H54 (cell line): ENCODE results near the gene MESP2.
A peak's percentile ranks its signal among the peaks of the same experiment; 100 is the strongest.

Experiments
- DNase-seq: peaks from one replicate; pipeline ENCODE4 v3.0.0; 2011; ENCODE audit warnings: low spot score, mixed read lengths; ENCODE audit not compliant: insufficient read length
- FAIRE-seq: peaks from 3 replicates; lab custom pipeline; 2011; peaks lifted over from hg19 to GRCh38; lab: Jason Lieb, UNC
- POLR2A ChIP-seq: IDR thresholded peaks from 2 replicates; pipeline ENCODE4 v1.6.1; 2011; ENCODE audit warnings: low read depth, mild to moderate bottlenecking, low read length

MESP2 gene, protein sequence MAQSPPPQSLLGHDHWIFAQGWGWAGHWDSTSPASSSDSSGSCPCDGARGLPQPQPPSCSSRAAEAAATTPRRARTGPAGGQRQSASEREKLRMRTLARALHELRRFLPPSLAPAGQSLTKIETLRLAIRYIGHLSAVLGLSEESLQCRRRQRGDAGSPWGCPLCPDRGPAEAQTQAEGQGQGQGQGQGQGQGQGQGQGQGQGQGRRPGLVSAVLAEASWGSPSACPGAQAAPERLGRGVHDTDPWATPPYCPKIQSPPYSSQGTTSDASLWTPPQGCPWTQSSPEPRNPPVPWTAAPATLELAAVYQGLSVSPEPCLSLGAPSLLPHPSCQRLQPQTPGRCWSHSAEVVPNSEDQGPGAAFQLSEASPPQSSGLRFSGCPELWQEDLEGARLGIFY

DNA sequence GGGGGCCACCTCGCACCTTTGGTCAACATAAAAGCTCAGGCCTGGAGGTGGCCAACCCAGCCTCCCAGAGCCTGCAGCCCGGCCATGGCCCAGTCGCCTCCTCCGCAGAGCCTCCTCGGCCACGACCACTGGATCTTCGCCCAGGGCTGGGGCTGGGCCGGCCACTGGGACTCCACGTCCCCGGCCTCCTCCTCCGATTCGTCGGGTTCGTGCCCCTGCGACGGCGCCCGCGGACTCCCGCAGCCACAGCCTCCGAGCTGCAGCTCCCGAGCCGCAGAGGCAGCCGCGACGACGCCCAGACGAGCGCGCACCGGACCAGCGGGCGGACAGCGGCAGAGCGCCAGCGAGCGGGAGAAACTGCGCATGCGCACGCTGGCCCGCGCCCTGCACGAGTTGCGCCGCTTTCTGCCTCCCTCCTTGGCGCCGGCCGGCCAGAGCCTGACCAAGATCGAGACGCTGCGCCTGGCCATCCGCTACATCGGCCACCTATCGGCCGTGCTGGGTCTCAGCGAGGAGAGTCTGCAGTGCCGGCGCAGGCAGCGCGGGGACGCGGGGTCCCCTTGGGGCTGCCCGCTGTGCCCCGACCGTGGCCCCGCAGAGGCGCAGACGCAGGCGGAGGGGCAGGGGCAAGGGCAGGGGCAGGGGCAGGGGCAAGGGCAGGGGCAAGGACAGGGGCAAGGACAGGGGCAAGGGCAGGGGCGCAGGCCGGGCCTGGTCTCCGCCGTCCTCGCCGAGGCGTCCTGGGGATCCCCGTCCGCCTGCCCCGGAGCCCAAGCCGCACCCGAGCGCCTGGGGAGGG is at the start of gene MESP2:
Gene MESP2 (plus strand): TSS at position 59 of the 799 bp plus-strand sequence. CDS start 26 bp downstream, at position 85.
- DNase-seq (no peak), FAIRE-seq (no peak)
- no peak for TF ChIP-seq POLR2A

DNA sequence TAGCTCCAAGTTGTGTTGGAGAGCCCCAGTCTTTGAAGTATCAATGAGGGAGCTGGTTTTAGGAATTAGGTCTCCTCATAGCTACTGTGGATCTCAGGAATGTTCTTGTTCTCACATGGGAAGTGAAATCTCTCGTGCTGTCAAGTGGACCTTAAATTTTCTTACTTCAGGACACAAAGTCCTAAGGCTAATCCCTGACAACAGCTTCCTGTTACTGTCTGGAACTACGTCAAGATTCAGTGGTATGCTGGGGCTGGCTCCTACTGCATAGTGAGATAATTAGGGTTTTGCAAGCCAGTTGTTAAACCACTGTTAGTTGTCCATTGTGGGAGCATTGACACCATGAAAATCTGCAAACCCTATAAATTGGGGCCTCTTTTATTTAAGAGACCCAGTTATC is 47.9 kb upstream of the MESP2 start:
- no peak for DNase-seq
- TF ChIP-seq POLR2A = no peak
- FAIRE-seq = no peak

DNA sequence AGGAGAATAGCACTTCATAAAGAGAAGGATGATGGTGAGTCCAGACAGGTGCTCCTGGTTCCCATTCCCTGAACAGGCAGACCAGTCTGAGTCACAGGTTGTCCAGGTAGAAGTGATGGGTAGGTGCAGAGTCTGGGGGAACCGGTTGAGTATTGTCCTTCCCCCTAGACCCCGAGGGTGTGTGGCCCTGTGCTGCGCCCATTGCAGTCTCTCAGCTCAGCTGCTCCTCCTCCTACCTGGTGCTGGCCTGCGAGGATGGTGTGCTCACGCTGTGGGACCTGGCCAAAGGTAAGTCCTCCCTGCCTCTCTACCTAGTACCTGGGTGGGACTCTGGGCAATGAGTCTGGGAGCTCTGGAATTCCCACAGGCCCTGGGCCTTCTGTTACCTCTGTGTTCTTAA is 44.9 kb upstream of the MESP2 start:
- DNase-seq (no peak), FAIRE-seq (no peak)
- TF ChIP-seq POLR2A = no peak

DNA sequence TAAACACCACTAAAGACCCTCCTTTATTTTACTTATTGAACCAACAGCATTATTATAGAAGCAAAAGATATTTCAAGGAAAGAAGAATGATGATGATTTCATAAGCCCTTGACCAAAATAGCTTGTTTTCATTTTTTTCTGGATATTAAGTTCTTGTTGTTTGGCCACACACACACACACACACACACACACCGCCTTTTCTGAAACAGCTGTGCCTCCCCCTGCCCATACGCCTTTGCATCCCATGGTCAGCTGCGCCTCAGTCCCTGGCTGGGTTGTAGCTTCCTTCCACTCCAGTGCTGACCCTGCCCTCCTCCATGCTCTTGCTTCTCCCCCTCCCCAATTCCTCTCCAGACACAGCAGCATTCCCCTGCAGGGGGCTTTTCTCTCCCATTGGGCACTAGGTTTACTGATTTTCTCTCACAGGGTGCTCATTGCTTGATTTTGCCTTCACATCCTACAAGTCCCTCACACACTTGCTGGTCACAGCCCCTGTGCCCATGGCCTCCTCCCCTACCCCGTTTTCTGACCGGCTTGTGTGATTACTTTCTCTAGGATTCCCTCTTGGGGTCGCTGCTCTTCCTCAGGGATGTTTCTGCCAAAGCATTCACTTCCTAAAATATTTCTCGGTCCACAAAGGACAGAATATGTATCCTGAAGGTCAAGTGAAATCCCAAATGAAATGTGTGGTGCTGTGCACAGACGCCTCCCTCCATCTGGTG is 43.5 kb upstream of the MESP2 start:
- DNase-seq (no peak), FAIRE-seq (no peak)
- TF ChIP-seq POLR2A = no peak

DNA sequence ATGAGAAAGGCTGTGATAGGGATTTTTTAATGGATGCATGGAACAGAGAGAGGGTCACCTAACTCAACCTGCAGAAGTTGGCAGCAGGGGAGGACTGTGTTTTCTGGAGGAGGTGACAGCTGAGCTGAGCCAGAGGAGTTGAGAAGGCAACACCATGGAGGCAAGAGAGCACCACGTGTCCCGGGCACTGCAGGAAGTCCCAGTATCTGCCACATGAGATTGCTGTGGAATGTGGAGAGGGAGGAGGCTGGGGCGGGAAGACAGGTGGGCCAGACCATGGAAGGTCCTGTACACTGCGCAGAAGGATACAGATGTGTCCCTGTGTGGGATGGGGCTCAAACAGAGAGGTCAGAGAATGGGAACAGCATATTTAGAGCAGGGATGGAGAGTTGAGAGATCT is 40.4 kb upstream of the MESP2 start:
- FAIRE-seq = no peak
- no peak for DNase-seq
- no peak for TF ChIP-seq POLR2A

DNA sequence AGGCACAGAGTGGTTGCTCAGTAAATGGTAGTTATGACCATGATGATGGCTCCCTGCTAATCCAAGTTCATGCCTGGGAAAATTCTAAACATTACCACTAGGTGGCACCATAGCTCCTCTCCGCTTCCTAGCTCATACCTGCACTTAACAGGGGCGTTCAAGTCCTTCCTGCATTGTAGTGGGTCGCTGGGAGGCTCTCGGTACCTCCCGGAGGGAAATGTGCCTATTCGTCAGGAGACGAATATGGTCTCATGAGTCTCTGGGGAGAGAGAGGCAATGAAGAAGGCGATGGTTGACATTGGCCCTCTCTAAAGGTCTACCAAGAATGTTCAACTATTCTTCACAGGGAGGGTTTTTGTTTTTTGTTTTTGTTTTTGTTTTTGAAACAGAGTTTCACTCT is 36.0 kb upstream of the MESP2 start:
- FAIRE-seq (no peak), DNase-seq (peak; percentile 49)
- TF ChIP-seq POLR2A = no peak

DNA sequence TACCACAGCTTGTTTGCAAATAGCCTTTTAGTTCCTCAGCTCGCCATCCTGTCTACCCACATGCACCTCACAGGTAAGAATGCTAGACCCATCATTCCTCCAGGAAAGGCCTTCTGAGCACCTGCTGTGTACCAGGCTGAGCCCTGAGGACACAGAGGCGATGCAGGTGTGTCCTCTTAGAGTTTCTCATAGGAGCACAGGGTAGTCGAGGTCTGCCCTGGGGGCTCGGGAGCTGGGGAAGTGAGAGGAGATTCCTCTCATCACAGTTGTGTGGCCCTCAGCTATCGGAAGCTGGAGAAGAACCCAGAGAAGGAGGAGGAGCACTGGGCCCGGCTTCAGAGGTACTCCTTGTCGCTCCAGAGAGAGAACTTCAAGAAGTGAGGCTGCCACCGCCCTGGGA is 33.1 kb upstream of the MESP2 start:
- FAIRE-seq = no peak
- no peak for TF ChIP-seq POLR2A
- DNase-seq = no peak

DNA sequence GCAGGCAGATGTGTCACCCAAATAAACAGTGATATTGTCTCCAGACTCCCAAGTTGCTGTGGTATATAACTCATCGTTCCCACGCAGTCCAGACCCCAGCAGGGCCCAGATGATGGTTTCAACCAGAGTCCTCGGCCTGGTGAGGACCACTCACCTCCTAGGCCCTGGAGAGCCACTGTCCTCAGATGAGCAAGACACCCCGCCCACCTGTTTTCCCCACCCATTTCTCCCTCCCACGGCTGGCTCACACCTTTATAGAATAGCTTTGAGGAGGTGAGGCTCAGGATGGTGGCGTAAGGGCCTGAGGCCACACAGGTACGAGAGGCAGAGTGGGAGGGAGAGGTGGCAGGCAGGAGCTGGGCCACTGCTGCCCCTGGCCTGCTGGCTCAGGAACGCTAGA is 32.5 kb upstream of the MESP2 start:
- no peak for TF ChIP-seq POLR2A
- DNase-seq = no peak
- FAIRE-seq = no peak

DNA sequence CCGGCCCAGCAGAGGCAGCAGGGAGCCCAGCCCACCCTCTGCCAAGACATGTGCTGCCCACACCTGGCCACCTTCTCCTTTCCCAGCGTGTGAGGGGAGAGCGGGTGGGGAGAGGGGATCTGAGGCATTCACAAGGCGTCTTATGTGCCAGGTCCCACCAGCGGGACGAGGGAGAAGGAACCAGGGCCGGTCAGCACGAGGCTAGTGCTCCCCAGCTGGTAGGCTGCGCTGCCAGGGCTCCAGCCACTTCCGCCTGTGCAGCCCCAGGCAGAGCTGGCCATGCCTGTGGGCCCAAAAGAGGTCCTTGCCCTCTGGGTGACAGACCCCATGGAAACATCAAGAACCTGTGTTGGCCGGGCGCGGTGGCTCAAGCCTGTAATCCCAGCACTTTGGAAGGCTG is 31.0 kb upstream of the MESP2 start:
- DNase-seq (no peak), FAIRE-seq (no peak)
- TF ChIP-seq POLR2A = no peak

DNA sequence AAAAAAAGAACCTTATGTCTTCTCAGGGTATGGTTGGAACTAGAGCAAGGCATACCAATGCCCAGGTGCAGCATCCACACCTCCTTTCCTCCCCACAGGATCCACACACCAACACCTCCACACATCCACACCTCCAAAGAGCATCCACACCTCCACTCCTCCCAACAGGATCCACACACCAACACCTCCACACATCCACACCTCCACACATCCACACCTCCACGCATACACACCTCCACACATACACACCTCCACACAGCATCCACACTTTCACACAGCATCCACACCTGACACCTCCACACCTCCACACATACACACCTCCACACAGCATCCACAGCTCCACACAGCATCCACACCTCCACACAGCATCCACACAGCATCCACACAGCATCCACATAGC is 30.4 kb upstream of the MESP2 start:
- no peak for TF ChIP-seq POLR2A
- no peak for FAIRE-seq

DNA sequence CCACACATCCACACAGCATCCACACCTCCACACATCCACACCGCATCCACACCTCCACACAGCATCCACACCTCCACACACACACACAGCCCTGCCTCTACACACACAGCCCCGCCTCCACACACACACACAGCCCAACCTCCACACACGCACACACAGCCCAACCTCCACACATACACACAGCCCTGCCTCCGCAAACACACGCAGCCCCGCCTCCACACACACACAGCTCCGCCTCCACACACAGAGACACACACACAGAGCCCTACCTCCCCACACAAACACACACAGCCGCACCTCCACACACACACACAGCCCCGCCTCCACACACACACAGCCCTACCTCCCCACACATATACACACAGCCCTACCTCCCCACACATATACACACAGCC is 29.7 kb upstream of the MESP2 start:
- no peak for TF ChIP-seq POLR2A
- DNase-seq = no peak
- FAIRE-seq = no peak

More for the DNA sequence above, 30.4 kb upstream of the MESP2 start:
- DNase-seq = no peak

DNA sequence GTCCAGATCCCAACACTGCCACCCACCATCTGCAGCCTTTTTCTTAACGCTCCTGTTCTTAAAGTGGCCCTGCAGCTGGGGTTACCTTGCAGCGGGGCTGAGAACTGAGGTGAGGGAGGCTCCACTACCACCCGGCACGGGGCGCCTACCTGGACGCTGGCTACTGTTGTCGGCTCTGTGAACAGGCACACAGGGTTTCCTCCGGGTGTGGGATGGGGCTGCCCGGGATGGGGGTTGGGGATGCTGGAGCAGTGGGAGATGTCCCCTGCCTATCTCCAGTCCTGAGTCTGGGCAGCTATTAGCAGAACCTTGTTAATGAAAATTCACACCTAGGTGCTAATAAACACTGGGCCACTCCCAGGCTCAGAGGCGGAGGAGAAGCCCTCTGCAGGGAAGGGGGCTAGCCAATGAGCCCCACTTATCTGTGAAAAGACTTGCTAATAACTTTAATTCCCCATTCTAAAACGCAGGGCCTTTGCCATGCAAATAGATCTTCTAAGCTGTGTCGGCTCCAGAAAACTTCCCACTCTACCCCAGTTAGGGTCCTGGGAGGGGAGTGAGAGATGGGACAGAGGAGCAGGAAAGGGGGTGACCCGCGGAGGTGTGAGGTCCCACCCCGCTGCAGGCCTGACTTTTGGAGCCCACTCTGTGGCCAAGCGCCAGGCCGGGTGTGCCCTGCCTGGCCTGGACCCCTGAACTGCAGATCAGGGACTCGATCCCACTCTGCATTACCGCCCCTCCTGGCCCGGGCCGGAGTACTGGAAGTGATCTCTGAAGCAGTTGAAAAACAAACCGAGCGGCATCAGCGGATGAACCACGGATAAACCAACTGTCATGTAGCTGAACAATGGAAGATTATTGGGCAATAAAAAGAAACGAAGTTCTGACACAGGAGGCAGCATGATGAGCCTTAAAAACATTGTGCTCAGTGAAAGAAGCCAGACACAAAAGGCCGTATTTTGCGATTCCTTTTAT is 28.1 kb upstream of the MESP2 start:
- no peak for TF ChIP-seq POLR2A
- no peak for FAIRE-seq
- DNase-seq = no peak

DNA sequence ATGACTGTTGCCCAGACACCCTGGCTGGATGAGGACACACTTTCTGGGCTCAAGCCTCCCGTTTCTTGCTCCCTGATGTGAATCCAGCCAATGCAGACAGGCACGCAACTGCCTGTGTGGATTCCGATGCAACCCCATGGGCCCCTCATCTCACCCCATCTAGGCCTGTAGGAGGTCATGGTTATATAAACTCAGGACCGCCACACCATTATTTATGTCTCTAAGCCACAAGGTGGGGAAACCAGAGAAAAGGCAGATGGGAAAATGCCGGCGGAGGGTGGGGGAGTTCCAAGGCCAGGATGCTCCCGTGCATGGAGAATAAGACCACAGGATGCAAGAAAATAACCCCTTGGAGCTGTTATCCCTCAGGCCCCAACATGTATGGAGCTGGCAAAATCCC is 27.1 kb upstream of the MESP2 start:
- TF ChIP-seq POLR2A = no peak
- DNase-seq (no peak), FAIRE-seq (no peak)
